Muscle layer of colon (tissue), 2 donors: ENCODE measurements around the gene GPM6B.

ENCODE experiments used
- H3K27ac ChIP-seq: one replicate; pipeline ENCODE4 v1.7.0; 2013; ENCODE audit warnings: low read depth, mild to moderate bottlenecking, low read length, moderate library complexity
- H3K27me3 ChIP-seq, 2 donors: one replicate each; pipeline ENCODE4 v1.7.0; 2013; ENCODE audit warnings: low read length in 2 of 2, mild to moderate bottlenecking in 2 of 2; ENCODE audit not compliant: insufficient read depth in 2 of 2, control insufficient read depth in 1 of 2
- H3K36me3 ChIP-seq: one replicate; pipeline ENCODE4 v1.7.0; 2013; ENCODE audit warnings: mild to moderate bottlenecking, low read length; ENCODE audit not compliant: insufficient read depth
- H3K4me1 ChIP-seq: one replicate; pipeline ENCODE4 v1.7.0; 2013; ENCODE audit warnings: mild to moderate bottlenecking, low read length; ENCODE audit not compliant: insufficient read depth
- H3K4me3 ChIP-seq, 2 donors: one replicate each; pipeline ENCODE4 v1.7.0; 2013; ENCODE audit warnings: low read length in 2 of 2, low read depth in 1 of 2, mild to moderate bottlenecking in 1 of 2, moderate library complexity in 1 of 2
- H3K9ac ChIP-seq: one replicate; pipeline ENCODE4 v1.7.0; 2013; ENCODE audit warnings: low read length
- H3K9me3 ChIP-seq: one replicate; pipeline ENCODE4 v1.7.0; 2013; ENCODE audit warnings: mild to moderate bottlenecking, low read length
- donor health status: abdominal sarcoma.
- donor health status: Adenocarcinoma of cecum.

The GPM6B gene

GRCh38 chrX:13764281-13764680 is 52.6 kb downstream of the GPM6B start:
- H3K4me3 ChIP-seq = no peak overlapping the region
- no peak overlapping the region for H3K9ac ChIP-seq

GRCh38 chrX:13763489-13763888 is 53.4 kb downstream of the GPM6B start:
- H3K27me3 ChIP-seq = peaks cover 0 to 3% of the 10 kb centered on the region in 2 donors
- no peak overlapping the region for H3K9ac ChIP-seq
- no peak overlapping the region for H3K4me3 ChIP-seq
- no peaks in the 10 kb centered on the region for H3K4me1 ChIP-seq
- no peak overlapping the region for H3K27ac ChIP-seq
- H3K36me3 ChIP-seq = peaks cover 19% of the 10 kb centered on the region
- H3K9me3 ChIP-seq = no peaks in the 10 kb centered on the region

More at GRCh38 chrX:13764281-13764680, 52.6 kb downstream of the GPM6B start:
- no peaks in the 10 kb centered on the region for H3K4me1 ChIP-seq
- no peaks in the 10 kb centered on the region for H3K9me3 ChIP-seq
- H3K27me3 ChIP-seq = no peaks in the 10 kb centered on the region
- H3K36me3 ChIP-seq = peaks cover 18% of the 10 kb centered on the region
- H3K27ac ChIP-seq = no peak overlapping the region

GRCh38 chrX:13761606-13762414 is 55.1 kb downstream of the GPM6B start:
- Histone ChIP-seq H3K9me3 (no peaks in the 10 kb centered on the region), H3K27me3 (peaks cover 0 to 5% of the 10 kb centered on the region in 2 donors), H3K9ac (no peak overlapping the region), H3K4me3 (no peak overlapping the region), H3K27ac (no peak overlapping the region), H3K4me1 (peaks cover 3% of the 10 kb centered on the region), H3K36me3 (peaks cover 12% of the 10 kb centered on the region)

- Histone ChIP-seq H3K4me3 (no peak overlapping the region), H3K27me3 (peaks cover 0 to 5% of the 10 kb centered on the region in 2 donors), H3K4me1 (peaks cover 4% of the 10 kb centered on the region), H3K27ac (no peak overlapping the region), H3K36me3 (peaks cover 12% of the 10 kb centered on the region), H3K9ac (no peak overlapping the region), H3K9me3 (no peaks in the 10 kb centered on the region)
Observed at GRCh38 chrX:13760426-13760825, 56.5 kb downstream of the GPM6B start.

GRCh38 chrX:13759152-13759718 is 57.7 kb downstream of the GPM6B start:
- no peak overlapping the region for H3K27ac ChIP-seq
- peaks cover 4% of the 10 kb centered on the region for H3K4me1 ChIP-seq
- H3K9me3 ChIP-seq = no peaks in the 10 kb centered on the region
- H3K27me3 ChIP-seq = peaks cover 0 to 5% of the 10 kb centered on the region in 2 donors
- no peak overlapping the region for H3K9ac ChIP-seq
- no peak overlapping the region for H3K4me3 ChIP-seq
- peaks cover 12% of the 10 kb centered on the region for H3K36me3 ChIP-seq

GRCh38 chrX:13756381-13756780 is 60.5 kb downstream of the GPM6B start:
- peaks cover 12% of the 10 kb centered on the region for H3K36me3 ChIP-seq
- peaks cover 0 to 5% of the 10 kb centered on the region in 2 donors for H3K27me3 ChIP-seq
- no peak overlapping the region for H3K9ac ChIP-seq
- H3K4me1 ChIP-seq = peaks cover 4% of the 10 kb centered on the region
- no peak overlapping the region for H3K27ac ChIP-seq
- H3K9me3 ChIP-seq = no peaks in the 10 kb centered on the region
- no peak overlapping the region for H3K4me3 ChIP-seq

GRCh38 chrX:13755254-13755653 is 61.6 kb downstream of the GPM6B start:
- peaks cover 0 to 5% of the 10 kb centered on the region in 2 donors for H3K27me3 ChIP-seq
- peaks cover 8% of the 10 kb centered on the region for H3K36me3 ChIP-seq
- H3K27ac ChIP-seq = no peak overlapping the region

GRCh38 chrX:13754765-13755164 is 62.1 kb downstream of the GPM6B start:
- Histone ChIP-seq H3K4me3 (no peak overlapping the region), H3K4me1 (peaks cover 4% of the 10 kb centered on the region), H3K9me3 (no peaks in the 10 kb centered on the region), H3K27ac (no peak overlapping the region), H3K27me3 (peaks cover 0 to 5% of the 10 kb centered on the region in 2 donors), H3K9ac (no peak overlapping the region), H3K36me3 (peaks cover 10% of the 10 kb centered on the region)

More at GRCh38 chrX:13755254-13755653, 61.6 kb downstream of the GPM6B start:
- no peaks in the 10 kb centered on the region for H3K9me3 ChIP-seq
- H3K4me1 ChIP-seq = peaks cover 4% of the 10 kb centered on the region
- H3K9ac ChIP-seq = no peak overlapping the region
- no peak overlapping the region for H3K4me3 ChIP-seq

GRCh38 chrX:13752646-13753045 is 64.2 kb downstream of the GPM6B start:
- H3K9me3 ChIP-seq = no peaks in the 10 kb centered on the region
- no peaks in the 10 kb centered on the region for H3K27me3 ChIP-seq
- no peak overlapping the region for H3K4me3 ChIP-seq
- peaks cover 4% of the 10 kb centered on the region for H3K4me1 ChIP-seq
- H3K36me3 ChIP-seq = peaks cover 6% of the 10 kb centered on the region
- no peak overlapping the region for H3K9ac ChIP-seq
- H3K27ac ChIP-seq = no peak overlapping the region

- peaks cover 6% of the 10 kb centered on the region for H3K36me3 ChIP-seq
- no peaks in the 10 kb centered on the region for H3K9me3 ChIP-seq
- no peak overlapping the region for H3K4me3 ChIP-seq
- no peak overlapping the region for H3K9ac ChIP-seq
- no peak overlapping the region for H3K27ac ChIP-seq
- H3K4me1 ChIP-seq = peaks cover 4% of the 10 kb centered on the region
- no peaks in the 10 kb centered on the region for H3K27me3 ChIP-seq
Observed at GRCh38 chrX:13752141-13752540, 64.8 kb downstream of the GPM6B start.

- Histone ChIP-seq H3K4me3 (no peak overlapping the region), H3K9me3 (no peaks in the 10 kb centered on the region), H3K9ac (no peak overlapping the region), H3K27me3 (no peaks in the 10 kb centered on the region), H3K36me3 (peaks cover 6% of the 10 kb centered on the region), H3K27ac (no peak overlapping the region), H3K4me1 (no peaks in the 10 kb centered on the region)
Observed at GRCh38 chrX:13750812-13751211, 66.1 kb downstream of the GPM6B start.
